Activated naive CD4-positive, alpha-beta T cell (primary cell): ENCODE data around the gene HOXB1.
A peak's percentile ranks its signal among the peaks of the same experiment; 100 is the strongest.
"Not testable (repeated sequence)": the region's sequence is repeated elsewhere in the genome, so short reads cannot be mapped to it uniquely, and the experiment has no call there.

Experiments used
- DNase-seq, 4 experiments: peaks; one replicate each; lab custom pipeline; 2025; lab: John Stamatoyannopoulos, UW

Gene HOXB1

GRCh38 chr17:48494335-48494734 is 36.5 kb downstream of the HOXB1 start:
- no peak for DNase-seq

DNA sequence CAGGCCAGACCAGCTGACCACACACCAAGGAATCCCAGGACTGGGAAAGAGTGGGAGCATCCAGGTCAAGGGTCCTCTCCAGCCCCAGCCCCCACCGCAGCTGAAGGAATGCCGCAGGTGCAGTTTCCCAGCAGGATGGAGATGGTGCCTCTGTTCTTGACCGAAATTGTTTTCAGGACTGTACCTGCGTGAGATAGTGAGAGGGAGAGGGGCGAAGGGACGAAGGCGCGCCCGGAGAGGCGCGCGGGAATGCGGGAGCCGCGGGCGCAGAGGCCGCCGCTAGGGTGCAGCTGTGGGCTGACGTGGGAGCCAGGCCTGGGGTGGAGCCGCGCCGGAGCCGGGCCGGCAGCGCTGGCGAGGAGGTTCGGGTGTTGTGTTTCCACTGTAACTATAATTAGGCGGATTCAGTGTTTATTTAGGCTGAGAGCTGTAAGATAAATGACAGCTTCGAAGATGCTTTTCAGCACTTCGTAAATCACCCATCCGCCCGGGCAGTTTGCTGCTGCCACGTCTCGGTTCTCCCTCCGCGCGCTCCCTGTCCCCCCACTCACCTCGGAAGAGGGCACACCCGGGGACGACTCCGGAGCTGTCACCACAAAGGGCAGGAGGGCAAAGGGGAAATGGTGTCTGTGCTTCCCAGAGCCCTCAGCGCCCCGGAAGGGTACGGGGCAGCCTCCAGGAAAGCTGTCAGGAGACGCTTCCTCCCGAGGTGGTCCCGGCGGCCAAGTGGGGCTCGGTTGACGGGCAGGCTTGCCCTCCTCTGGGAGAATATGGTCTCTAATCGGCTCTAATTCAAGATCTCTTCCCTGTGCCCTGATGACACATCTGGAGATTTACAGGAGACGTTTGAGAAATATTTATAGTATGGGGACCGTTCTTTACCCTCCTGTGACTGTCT is 38.2 kb downstream of the HOXB1 start:
- DNase-seq, result peak; percentile 20 to 56 (median 31)

DNA sequence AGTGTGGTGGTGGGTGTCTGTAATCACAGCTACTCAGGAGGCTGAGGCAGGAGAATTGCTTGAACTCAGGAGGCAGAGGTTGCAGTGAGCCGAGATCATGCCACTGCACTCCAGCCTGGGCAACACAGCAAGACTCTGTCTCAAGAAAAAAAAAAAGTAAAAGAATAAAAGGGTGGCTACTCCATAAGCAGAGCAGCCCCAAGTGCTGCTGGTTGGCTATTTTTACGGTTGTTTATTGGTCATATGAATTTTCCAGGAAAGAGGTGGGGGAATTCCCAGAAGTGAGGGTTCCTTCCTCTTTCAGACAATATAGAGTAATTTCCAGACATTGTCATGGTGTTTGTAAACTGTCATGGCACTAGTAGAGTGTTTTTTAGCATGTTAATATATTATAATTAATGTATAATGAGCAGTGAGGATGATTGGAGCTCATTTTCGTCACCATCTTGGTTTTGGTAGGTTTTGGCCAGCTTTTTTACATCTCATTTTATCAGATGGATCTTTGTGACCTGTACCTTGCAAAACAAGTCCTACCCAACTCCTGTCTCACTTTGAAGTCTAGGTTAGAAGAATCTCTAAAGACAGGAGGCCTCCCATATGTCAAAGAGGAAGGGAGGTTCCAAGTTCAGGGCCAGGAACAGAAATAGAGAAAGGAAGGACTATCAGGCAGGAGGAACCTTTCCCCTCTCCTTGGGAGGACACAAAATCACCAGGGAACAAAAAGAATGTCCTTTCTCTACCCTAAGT is 39.1 kb downstream of the HOXB1 start:
- DNase-seq, result no peak

GRCh38 chr17:48490451-48490892 is 40.3 kb downstream of the HOXB1 start:
- DNase-seq, result no peak

DNA sequence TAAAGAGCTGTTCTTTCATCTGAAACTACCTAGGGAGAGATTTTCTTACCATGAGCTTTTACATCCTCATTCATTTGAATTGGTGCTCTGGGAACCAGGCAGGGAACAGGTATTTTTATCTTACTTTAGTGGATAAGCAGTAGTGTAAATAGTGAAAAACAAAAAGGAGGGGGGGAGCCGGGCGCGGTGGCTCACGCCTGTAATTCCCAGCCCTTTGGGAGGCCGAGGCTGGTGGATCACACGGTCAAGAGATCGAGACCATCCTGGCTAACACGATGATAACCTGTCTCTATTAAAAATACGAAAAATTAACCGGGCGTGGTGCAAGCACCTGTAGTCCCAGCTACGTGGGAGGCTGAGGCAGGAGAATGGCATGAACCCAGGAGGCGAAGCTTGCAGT is 41.0 kb downstream of the HOXB1 start:
- no peak for DNase-seq

GRCh38 chr17:48488548-48489106 is 42.2 kb downstream of the HOXB1 start:
- DNase-seq, result no peak

DNA sequence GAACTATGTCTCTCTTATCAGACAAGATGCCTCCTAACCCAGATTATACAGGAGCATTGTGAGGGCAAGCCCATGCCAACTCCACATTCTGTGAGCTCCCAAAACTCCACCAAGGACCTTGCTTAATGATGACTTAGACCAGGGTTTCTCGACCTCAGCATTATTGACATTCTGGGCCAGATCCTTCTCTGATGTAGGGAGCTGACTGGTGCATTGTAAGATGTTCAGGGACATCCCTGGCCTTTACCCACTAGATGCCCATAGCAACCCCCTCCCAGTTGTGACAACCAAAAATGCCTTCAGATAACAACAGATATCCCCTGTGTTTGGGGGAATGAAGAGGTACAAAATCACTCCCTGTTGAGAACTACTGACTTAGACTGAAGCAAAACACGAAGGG is 43.6 kb downstream of the HOXB1 start:
- no peak for DNase-seq

DNA sequence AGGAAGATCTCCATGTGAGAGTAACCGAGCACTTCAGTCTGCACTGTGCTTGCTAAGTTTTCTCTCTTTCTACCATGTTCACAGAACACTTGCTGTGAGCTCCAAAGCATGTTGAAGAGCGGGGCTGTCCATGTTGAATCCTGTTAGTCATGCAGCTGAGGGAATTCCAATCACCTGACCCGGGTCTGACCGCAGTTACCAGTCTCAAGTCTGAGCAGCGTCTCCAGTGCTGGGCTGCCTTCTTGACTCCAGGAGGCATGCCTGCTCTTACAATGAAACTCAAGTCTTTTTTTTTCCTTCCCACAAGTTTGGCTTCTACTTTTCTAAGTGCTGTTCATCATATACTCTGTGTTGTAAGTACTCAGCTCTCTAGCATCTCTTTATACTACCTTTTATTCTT is 44.3 kb downstream of the HOXB1 start:
- no peak for DNase-seq

- no peak for DNase-seq
These were observed 46.0 kb downstream of the HOXB1 start for GRCh38 chr17:48484850-48485249.

- DNase-seq, result no peak
These were observed 46.6 kb downstream of the HOXB1 start for GRCh38 chr17:48484256-48484655.

GRCh38 chr17:48483471-48484131 is 47.2 kb downstream of the HOXB1 start:
- DNase-seq, result no peak

GRCh38 chr17:48483004-48483403 is 47.8 kb downstream of the HOXB1 start:
- DNase-seq, result no peak

DNA sequence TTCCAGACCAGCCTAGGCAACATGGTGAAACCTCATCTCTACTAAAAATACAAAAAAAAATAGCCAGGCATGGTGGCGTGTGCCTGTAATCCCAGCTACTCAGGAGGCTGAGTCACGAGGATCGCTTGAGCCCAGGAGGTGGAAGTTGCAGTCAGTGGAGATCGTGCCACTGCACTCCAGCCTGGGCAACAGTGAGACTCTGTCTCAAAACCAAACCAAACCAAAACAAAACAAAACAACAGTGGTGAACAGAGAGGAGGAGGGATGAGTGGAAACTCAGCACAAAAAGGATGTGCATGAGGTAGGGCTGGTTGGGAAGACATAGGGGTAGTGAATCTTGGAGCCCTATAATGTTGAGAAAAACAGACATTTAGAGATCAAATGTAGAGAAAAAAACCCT is 48.5 kb downstream of the HOXB1 start:
- not testable (repeated sequence) for DNase-seq

DNA sequence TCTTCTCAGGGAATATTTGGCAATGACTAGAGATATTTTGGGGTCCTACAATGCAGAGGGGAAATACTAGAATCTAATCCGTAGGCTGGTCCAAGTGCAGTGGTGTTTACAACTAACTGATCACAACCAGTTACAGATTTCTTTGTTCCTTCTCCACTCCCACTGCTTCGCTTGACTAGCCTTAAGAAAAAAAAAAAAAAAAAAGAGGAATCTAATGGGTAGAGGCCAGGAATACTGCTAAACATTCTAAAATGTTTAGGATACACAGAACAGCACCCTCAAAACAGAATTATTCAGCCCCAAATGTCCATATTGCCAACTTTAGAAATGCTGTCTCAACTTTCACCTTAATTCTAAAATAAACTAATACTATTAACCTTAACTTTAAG is 51.8 kb downstream of the HOXB1 start:
- DNase-seq, result no peak
